ENCODE measurements around the gene GRIN1. TPM values are rescaled to one million over a fixed set of nuclear protein-coding genes. Genes with fewer than 3 reads are reported as not detected.
A peak's percentile ranks its signal among the peaks of the same experiment; 100 is the strongest.

The GRIN1 gene
- total and polyA plus RNA-seq, 2 of the 13 experiments (the other 11 are each of a cell fraction or from before 2014, with no cell fraction given): 0.13 TPM; not detected in 1

DNA sequence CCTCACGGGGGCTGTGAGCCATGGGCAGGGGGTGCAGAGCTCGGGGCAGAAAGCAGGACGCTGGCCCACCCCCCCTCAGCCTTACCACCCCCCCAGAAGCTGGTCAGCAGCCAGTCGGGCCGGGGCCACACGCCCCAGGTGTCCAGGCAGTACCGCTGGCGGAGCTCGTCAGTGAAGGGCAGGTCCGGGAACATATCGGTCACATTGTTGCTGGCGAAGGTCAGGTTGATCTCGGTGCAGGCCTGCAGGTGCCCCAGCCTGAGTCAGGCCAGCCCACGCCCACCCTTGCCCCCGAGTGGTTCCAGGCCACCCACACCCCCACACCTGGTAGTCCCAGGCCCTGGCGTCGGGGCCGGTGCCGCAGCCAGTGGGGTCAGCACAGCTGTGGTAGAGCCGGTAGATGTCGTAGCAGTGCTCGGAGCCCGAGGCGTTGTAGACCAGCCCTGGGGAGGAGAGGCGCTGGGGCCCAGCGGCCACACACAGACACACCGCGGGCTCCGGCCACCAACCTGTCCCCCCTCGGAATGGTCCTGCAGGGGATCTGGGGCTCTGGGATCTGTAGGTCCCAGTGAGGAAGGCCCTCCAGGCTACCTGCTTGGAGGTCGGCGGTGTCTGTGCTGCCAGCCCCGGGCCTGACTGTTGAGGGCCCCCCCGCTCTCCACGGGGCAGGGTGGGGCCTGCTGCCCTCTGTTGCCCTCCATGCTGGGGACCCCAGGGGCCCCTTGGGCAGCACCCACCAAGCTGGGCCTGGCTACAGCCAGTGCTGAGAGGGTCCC, 27.0 kb upstream of the GRIN1 start (continued):
- TF ChIP-seq, protein P1, sequence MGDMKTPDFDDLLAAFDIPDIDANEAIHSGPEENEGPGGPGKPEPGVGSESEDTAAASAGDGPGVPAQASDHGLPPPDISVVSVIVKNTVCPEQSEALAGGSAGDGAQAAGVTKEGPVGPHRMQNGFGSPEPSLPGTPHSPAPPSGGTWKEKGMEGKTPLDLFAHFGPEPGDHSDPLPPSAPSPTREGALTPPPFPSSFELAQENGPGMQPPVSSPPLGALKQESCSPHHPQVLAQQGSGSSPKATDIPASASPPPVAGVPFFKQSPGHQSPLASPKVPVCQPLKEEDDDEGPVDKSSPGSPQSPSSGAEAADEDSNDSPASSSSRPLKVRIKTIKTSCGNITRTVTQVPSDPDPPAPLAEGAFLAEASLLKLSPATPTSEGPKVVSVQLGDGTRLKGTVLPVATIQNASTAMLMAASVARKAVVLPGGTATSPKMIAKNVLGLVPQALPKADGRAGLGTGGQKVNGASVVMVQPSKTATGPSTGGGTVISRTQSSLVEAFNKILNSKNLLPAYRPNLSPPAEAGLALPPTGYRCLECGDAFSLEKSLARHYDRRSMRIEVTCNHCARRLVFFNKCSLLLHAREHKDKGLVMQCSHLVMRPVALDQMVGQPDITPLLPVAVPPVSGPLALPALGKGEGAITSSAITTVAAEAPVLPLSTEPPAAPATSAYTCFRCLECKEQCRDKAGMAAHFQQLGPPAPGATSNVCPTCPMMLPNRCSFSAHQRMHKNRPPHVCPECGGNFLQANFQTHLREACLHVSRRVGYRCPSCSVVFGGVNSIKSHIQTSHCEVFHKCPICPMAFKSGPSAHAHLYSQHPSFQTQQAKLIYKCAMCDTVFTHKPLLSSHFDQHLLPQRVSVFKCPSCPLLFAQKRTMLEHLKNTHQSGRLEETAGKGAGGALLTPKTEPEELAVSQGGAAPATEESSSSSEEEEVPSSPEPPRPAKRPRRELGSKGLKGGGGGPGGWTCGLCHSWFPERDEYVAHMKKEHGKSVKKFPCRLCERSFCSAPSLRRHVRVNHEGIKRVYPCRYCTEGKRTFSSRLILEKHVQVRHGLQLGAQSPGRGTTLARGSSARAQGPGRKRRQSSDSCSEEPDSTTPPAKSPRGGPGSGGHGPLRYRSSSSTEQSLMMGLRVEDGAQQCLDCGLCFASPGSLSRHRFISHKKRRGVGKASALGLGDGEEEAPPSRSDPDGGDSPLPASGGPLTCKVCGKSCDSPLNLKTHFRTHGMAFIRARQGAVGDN (CRISPR knock-in tag; IDR thresholded peaks at IDR 0.05): peak; percentile 80
- no peak for TF ChIP-seq NRL (CRISPR knock-in tag; IDR thresholded peaks at IDR 0.05; ENCODE audit: borderline replicate concordance)
- TF ChIP-seq, protein P2, sequence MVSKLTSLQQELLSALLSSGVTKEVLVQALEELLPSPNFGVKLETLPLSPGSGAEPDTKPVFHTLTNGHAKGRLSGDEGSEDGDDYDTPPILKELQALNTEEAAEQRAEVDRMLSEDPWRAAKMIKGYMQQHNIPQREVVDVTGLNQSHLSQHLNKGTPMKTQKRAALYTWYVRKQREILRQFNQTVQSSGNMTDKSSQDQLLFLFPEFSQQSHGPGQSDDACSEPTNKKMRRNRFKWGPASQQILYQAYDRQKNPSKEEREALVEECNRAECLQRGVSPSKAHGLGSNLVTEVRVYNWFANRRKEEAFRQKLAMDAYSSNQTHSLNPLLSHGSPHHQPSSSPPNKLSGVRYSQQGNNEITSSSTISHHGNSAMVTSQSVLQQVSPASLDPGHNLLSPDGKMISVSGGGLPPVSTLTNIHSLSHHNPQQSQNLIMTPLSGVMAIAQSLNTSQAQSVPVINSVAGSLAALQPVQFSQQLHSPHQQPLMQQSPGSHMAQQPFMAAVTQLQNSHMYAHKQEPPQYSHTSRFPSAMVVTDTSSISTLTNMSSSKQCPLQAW (CRISPR knock-in tag; IDR thresholded peaks at IDR 0.05): peak; percentile 28
- TF ChIP-seq KDM1A (CRISPR knock-in tag; IDR thresholded peaks at IDR 0.05): no peak
- no peak for TF ChIP-seq NONO (IDR thresholded peaks at IDR 0.05)
- peak; percentile 67 for TF ChIP-seq NONO (CRISPR knock-in tag; conservative IDR thresholded peaks at IDR 0.05)
- no peak for TF ChIP-seq ELF3 (CRISPR knock-in tag; IDR thresholded peaks at IDR 0.05)
- TF ChIP-seq NFE2L1 (CRISPR knock-in tag; IDR thresholded peaks at IDR 0.05; ENCODE audit: borderline replicate concordance): no peak
- no peak for TF ChIP-seq ZKSCAN5 (CRISPR knock-in tag; IDR thresholded peaks at IDR 0.05)
- TF ChIP-seq RBM22 (optimal IDR thresholded peaks at IDR 0.05; ENCODE audit: low read length): no peak
- no peak for TF ChIP-seq KLF9 (CRISPR knock-in tag; IDR thresholded peaks at IDR 0.05; ENCODE audit: low read depth)
- no peak for TF ChIP-seq SP2 (CRISPR knock-in tag; IDR thresholded peaks at IDR 0.05)
- TF ChIP-seq, protein P3, sequence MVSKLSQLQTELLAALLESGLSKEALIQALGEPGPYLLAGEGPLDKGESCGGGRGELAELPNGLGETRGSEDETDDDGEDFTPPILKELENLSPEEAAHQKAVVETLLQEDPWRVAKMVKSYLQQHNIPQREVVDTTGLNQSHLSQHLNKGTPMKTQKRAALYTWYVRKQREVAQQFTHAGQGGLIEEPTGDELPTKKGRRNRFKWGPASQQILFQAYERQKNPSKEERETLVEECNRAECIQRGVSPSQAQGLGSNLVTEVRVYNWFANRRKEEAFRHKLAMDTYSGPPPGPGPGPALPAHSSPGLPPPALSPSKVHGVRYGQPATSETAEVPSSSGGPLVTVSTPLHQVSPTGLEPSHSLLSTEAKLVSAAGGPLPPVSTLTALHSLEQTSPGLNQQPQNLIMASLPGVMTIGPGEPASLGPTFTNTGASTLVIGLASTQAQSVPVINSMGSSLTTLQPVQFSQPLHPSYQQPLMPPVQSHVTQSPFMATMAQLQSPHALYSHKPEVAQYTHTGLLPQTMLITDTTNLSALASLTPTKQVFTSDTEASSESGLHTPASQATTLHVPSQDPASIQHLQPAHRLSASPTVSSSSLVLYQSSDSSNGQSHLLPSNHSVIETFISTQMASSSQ (IDR thresholded peaks at IDR 0.05; ENCODE audit: low read depth): no peak
- TF ChIP-seq, protein P3 (CRISPR knock-in tag; IDR thresholded peaks at IDR 0.05; ENCODE audit: borderline replicate concordance): no peak
- TF ChIP-seq, protein P4, sequence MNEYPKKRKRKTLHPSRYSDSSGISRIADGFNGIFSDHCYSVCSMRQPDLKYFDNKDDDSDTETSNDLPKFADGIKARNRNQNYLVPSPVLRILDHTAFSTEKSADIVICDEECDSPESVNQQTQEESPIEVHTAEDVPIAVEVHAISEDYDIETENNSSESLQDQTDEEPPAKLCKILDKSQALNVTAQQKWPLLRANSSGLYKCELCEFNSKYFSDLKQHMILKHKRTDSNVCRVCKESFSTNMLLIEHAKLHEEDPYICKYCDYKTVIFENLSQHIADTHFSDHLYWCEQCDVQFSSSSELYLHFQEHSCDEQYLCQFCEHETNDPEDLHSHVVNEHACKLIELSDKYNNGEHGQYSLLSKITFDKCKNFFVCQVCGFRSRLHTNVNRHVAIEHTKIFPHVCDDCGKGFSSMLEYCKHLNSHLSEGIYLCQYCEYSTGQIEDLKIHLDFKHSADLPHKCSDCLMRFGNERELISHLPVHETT (CRISPR knock-in tag; conservative IDR thresholded peaks at IDR 0.05): no peak
- TF ChIP-seq, protein P5, sequence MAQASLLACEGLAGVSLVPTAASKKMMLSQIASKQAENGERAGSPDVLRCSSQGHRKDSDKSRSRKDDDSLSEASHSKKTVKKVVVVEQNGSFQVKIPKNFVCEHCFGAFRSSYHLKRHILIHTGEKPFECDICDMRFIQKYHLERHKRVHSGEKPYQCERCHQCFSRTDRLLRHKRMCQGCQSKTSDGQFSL (CRISPR knock-in tag; IDR thresholded peaks at IDR 0.05): 0 out of 2 replicates have a peak, but pooled peaks have one; percentile 41
- TF ChIP-seq PLRG1 (conservative IDR thresholded peaks at IDR 0.05): no peak
- TF ChIP-seq TGIF2 (CRISPR knock-in tag; IDR thresholded peaks at IDR 0.05): no peak
- TF ChIP-seq ZNF543 (CRISPR knock-in tag; IDR thresholded peaks at IDR 0.05): no peak

Data from HepG2 (cell line).